ENCODE results near the gene PCSK2.

DNA sequence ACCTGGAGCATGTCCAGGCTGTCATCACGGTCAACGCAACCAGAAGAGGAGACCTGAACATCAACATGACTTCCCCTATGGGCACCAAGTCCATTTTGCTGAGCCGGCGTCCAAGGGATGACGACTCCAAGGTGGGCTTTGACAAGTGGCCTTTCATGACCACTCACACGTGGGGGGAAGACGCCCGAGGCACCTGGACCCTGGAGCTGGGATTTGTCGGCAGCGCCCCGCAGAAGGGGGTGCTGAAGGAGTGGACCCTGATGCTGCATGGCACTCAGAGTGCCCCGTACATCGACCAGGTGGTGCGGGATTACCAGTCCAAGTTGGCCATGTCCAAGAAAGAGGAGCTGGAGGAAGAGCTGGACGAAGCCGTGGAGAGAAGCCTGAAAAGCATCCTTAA lies 254.8 kb downstream of the PCSK2 start:
- no peak for TF ChIP-seq POLR2A (IDR thresholded peaks at IDR 0.05)
- TF ChIP-seq, protein P1, sequence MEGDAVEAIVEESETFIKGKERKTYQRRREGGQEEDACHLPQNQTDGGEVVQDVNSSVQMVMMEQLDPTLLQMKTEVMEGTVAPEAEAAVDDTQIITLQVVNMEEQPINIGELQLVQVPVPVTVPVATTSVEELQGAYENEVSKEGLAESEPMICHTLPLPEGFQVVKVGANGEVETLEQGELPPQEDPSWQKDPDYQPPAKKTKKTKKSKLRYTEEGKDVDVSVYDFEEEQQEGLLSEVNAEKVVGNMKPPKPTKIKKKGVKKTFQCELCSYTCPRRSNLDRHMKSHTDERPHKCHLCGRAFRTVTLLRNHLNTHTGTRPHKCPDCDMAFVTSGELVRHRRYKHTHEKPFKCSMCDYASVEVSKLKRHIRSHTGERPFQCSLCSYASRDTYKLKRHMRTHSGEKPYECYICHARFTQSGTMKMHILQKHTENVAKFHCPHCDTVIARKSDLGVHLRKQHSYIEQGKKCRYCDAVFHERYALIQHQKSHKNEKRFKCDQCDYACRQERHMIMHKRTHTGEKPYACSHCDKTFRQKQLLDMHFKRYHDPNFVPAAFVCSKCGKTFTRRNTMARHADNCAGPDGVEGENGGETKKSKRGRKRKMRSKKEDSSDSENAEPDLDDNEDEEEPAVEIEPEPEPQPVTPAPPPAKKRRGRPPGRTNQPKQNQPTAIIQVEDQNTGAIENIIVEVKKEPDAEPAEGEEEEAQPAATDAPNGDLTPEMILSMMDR (IDR thresholded peaks at IDR 0.05 in 4 of 5, conservative IDR thresholded peaks at IDR 0.05 in 1 of 5): no peak
